Measurements from ENCODE around the gene ARHGAP10.

GRCh38 chr4:147811878-147812277 lies 80.0 kb downstream of the ARHGAP10 start:
- TF ChIP-seq CTCF (IDR thresholded peaks at IDR 0.05; ENCODE audit: borderline replicate concordance, extremely low read depth, low read length, poor library complexity, severe bottlenecking) (no peak), EZH2 (IDR thresholded peaks at IDR 0.05; ENCODE audit: borderline replicate concordance, low read depth, low read length, severe bottlenecking) (no peak)

Measured in DND-41 (cell line).